IPS DF 4.7 (cell line): ENCODE measurements around the gene SUCLA2.
"Not testable (repeated sequence)": the region's sequence is repeated elsewhere in the genome, so short reads cannot be mapped to it uniquely, and the experiment has no call there.

Experiments
- DNase-seq: peaks from one replicate; pipeline ENCODE4 v3.0.0-alpha.2; 2013; ENCODE audit warnings: low spot score; ENCODE audit errors: extremely low read depth

SUCLA2 gene

GRCh38 chr13:47997384-47997783, 3.7 kb downstream of the SUCLA2 start:
- DNase-seq, result no peak

DNA sequence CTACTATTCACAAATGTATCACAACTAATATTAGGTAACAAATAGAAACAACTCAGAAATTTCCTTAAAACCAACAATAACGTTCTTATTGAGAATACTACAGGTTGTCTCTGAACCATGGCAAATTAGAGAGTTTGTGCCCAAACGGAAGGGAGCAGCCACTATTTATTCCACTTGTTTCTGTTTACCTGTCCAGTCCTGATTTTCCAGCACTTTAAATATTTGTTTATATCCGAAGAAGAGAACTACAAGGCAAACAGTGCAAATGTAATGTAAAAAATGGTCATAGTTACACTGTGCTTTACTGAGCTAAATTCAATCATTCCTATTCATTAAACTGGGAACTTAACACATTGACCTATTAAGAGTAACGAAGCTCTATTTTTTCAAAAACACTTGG, 9.2 kb downstream of the SUCLA2 start:
- DNase-seq, result no peak

DNA sequence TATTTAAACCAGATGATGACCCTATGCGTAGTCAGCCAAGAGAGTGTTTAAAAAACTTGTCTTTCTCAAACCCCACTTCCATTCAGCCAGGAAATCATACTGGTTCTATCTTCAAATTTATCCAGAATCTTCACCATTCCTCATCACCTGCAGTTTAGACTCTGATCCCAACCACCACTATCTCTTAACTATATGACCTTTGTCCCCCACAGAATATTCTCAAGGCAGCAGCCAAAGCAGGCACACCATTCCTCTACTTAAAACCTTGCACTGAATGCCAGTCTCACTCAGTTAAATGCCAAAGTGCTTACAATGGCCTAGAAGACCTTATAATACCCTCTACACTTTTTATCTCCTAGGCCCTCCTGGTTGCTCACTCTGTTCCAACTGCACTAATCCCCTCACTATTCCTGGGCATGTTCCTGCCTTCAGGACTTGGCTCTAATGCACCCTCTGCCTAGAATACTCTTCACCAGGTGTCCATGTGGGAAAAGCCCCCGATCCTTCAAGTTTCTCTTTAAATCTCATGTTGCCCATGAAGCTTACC, 10.1 kb downstream of the SUCLA2 start:
- DNase-seq, result no peak

- DNase-seq, result no peak
Measured at GRCh38 chr13:47990427-47990826, 10.6 kb downstream of the SUCLA2 start.

DNA sequence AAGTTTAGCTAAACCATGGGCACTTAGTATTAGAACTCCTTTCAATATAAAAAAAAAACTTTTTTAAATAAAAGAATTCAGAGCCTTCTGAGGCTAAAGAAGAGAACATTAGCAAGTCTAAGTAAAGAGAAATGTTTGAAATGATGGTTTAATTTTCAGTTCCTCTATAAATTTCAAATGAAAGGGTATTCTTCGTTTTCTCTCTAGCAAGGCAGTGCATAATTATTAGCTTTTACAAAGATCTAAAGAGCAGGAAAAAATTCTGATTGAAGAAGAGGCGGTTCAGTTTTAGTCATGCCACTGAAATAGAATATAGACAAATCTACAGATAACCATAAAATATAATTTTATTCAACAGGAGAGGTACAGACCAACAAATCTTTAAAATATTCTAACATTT, 18.0 kb downstream of the SUCLA2 start:
- no peak for DNase-seq

DNA sequence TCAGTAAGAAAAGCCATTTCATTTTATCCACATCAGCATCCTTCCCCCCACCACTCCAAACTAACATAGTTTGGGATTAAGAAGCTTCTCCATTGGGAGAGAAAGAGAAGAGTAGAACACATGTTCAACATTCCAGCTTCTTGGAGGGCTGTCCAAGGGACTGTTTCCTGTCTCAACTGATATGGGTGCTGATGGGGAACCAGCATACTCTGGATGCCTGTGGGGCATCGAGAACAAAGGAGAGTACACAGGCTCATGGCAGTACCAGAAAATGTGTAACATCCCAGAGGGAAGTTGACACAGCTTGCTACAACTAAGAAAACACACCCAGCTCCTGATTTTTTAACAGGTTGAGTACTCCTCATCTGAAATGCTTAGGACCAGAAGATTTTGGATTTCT, 24.7 kb downstream of the SUCLA2 start:
- no peak for DNase-seq

DNA sequence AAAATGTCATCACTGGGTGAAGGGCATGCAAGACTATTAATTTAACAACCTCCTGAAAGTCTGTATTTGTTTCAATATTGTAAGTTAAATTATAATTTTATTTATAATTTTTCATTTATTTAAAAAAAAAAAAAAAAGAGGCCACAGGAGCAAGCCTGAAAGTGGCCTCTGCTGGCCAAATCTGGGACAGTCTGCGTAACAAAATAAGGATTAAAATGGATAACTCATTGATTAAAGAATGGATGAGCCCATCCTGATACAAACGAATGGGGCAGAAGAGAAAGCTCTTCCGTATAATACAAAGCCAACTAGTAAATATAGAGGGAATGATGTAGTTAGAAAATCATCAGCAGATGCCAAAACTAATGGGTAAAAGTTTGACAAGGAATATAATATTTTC, 36.2 kb downstream of the SUCLA2 start:
- no peak for DNase-seq

DNA sequence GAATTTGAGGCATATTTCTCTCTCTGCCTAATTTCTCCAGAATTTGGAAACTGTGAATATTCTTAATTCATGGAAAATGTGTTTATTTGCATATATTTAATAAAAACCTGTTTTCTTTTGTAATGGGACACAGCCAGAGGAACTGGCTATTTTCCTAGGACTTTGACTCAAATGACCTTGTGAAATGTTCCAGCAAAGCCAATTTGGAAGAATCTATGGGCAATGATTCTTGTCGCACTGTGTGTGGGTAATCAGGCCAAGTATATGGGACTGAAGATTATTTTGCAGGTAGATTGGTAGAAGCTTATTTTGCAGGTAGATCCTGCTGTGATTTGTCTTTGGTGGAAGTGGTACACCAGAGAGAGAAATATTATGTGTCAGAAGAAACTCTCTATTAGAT, 38.8 kb downstream of the SUCLA2 start:
- no peak for DNase-seq

DNA sequence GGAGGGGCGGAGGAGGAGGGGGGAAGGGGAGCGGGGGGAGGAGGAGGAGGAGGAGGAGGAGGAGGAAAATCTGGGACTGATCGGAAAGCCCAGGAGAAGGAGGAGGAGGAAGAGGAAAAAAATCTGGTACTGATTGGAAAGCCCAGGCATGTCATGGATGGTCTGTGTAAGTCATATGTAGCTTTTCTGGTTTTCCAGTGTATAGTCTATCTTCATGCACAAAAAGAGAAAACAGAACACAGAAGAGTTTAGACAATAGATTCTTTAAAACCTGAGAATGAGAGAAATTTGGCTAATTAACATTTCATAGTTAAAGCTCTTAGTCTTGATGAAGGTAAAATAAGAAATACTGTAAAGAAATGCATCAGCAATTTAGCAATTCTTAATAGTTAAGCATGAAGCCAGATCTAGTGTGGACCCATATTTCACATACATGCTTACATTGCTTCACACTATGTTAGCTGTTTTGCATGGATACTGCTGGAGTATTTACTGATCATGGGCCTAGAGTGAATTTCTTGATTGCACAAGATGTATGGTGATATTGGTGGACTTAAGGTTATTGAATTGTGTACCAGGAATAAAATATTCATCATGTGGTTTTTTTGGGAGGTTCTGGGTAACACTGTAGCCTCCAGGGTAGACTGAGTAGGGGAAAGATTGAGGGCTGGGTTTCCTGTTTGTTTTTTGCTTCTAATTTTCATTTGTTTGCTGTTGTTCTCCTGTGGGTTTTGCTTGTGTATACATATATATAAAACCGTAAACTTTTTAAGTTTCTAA, 41.4 kb downstream of the SUCLA2 start:
- no peak for DNase-seq

DNA sequence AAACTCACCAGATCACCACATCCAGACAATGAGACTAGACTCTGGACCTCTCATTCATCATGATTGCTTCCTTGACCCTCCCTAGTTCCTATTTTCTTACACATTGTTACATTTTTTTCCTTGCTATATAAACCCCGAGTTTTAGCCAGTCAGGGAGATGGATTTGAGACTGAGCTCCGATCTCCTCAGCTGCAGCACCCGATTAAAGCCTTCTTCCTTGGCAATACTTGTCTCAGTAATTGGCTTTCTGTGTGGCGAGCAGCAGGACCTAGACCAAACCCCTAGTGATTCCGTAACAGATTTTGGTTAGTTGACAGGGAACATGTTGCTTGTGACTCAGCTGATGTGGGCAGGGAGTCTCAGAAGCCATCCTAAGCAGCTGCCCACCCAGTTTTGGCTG, 44.0 kb downstream of the SUCLA2 start:
- DNase-seq, result no peak

DNA sequence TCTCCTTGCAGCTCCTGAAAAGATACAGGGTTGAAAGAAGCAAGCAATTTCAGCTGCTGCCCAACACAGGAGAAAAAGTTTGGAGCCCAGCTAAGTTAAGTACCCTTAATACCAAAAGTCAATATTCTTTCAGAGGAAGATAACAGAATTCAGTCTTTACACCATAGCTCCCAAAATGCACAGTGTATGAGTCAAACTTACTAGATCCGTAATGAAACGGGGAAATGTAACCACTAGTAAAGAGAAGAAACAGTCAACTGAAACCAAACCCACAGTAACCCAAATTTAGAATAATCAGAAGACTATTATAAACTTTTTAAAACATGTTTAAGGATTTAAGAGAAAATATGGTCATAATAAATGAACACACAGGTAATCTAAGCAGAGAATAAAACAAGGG, 45.2 kb downstream of the SUCLA2 start:
- DNase-seq, result no peak

GRCh38 chr13:47949799-47950198, 51.3 kb downstream of the SUCLA2 start:
- DNase-seq, result no peak

DNA sequence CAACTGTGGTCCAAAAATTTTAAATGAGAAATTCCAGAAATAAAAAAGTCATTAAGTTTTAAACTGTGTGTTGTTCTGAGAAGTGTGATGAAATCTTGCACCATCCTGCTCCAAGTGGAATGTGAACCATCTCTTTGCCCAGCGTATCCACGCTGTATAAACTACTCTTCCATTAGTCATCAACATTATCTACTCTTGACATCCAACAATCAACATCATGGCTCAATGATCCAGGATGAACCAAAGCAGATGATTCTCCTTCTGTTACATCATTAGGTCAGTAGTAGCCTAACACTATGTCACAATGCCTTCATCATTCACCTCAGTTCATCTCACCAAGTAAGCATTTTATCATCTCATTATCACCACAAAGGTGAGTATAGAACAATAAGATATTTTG, 55.3 kb downstream of the SUCLA2 start:
- DNase-seq, result no peak

GRCh38 chr13:47945146-47945545, 55.9 kb downstream of the SUCLA2 start:
- not testable (repeated sequence) for DNase-seq

DNA sequence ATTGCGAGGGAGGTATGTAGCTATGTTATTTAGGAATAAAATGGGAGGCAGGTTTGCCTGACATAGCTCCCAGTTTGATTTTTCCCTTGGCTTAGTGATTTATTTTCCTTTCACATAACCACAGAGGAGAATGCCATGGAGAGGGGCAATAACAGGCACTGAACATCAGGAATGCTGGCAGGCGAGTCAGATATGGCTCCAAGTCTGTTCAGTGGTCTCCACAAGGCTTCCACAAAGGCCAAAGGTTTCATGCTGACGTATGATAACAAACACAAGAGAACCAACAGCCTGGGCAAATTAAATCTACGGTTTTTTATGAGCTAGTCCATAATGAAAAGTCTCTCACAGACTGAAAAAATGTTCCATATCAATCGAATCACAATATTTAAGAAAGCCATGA, 66.7 kb downstream of the SUCLA2 start:
- no peak for DNase-seq

GRCh38 chr13:47932950-47933923, 67.8 kb downstream of the SUCLA2 start:
- DNase-seq, result no peak

DNA sequence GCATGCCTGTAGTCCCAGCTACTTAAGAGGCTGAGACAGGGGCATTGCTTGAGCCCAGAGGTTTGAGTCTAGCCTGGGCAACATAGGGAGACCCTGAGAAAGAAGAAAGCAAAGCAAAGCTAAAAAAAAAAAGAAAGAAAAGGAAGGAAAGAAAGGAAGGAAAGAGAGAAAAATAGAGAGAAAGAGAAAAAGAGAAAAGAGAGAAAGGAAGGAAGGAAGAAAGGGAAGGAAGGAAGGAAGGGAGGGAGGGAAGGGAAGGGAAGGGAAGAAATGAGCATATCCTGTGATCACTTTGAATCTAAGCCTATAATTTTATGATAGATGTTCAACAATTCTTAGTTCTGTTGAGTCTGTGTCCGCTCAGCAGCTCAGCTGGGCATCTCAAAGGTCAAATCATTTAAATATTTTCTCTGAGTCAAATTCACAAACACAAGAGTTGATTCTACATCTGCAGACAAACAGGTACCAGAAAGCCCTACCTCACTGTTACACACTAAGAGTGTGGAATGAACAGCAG, 70.4 kb downstream of the SUCLA2 start:
- DNase-seq, result no peak

- no peak for DNase-seq
Measured at GRCh38 chr13:47929156-47929555, 71.9 kb downstream of the SUCLA2 start.

GRCh38 chr13:47917022-47917574, 84.0 kb downstream of the SUCLA2 start:
- no peak for DNase-seq

GRCh38 chr13:47908197-47908902, 92.7 kb downstream of the SUCLA2 start:
- DNase-seq, result no peak

GRCh38 chr13:47904891-47905290, 96.2 kb downstream of the SUCLA2 start:
- no peak for DNase-seq
